ENCODE results near the gene GRSF1. TPM values are rescaled to one million over a fixed set of nuclear protein-coding genes. Genes with fewer than 3 reads are reported as not detected.

GRSF1 gene
- total RNA-seq, 3 donors from 2014 or later (not counting 1 experiment from before 2014, with no cell fraction given): 33.4 to 50.8 (median 43.0) TPM

- no peaks in the 10 kb centered on the region for H3K27me3 Mint-ChIP-seq (ENCODE audit: low read depth in 2 of 2)
- WGBS (ENCODE audit: insufficient coverage): 50% methylated on average over 1 of the region's 4 CpGs
- no peaks in the 10 kb centered on the region for H3K27me3 ChIP-seq (ENCODE audit: control insufficient read depth, insufficient read depth, low read length)
- peaks cover 2% of the 10 kb centered on the region for H3K36me3 Mint-ChIP-seq
- peaks cover 21 to 28% of the 10 kb centered on the region in 2 donors for H3K4me1 Mint-ChIP-seq
- no peaks in the 10 kb centered on the region for H3K9me3 Mint-ChIP-seq
- H3K4me3 ChIP-seq (ENCODE audit: low read length): peak overlapping the region; percentile 46
- peaks cover 11% of the 10 kb centered on the region for H3K36me3 ChIP-seq (ENCODE audit: control insufficient read depth, insufficient read depth, low read length)
- peak overlapping the region; percentile 95 to 97 for H3K27ac Mint-ChIP-seq
- H3K9me3 ChIP-seq (ENCODE audit: control insufficient read depth, insufficient read depth, low read length): no peaks in the 10 kb centered on the region
- peak overlapping the region; percentile 98 for H3K4me3 Mint-ChIP-seq
- no peak for DNase-seq
- H3K27ac ChIP-seq (ENCODE audit: low read length): peak overlapping the region; percentile 80
- no peak for ATAC-seq
- intact Hi-C loops (cut with micrococcal nuclease): loop anchor here (5.0 to 10.0 kb wide), 2 partner anchors 131 to 347 kb away; no protein-coding TSS in a partner anchor
- TF ChIP-seq CTCF (IDR thresholded peaks at IDR 0.05): no peak
- H3K4me1 ChIP-seq (ENCODE audit: control insufficient read depth, insufficient read depth, low read length): peaks cover 23% of the 10 kb centered on the region
These were observed 1.5 kb downstream of the GRSF1 start for GRCh38 chr4:70838204-70838603.

- intact Hi-C loops (cut with micrococcal nuclease): loop anchor here (5.0 to 10.0 kb wide), 2 partner anchors 129 to 349 kb away; no protein-coding TSS in a partner anchor
- Mint-ChIP-seq H3K36me3 (peaks cover 7% of the 10 kb centered on the region), H3K27me3 (ENCODE audit: low read depth in 2 of 2) (no peaks in the 10 kb centered on the region), H3K4me3 (peak overlapping the region; percentile 46), H3K9me3 (no peaks in the 10 kb centered on the region), H3K27ac (peak overlapping the region; percentile 21 to 30), H3K4me1 (peaks cover 25 to 32% of the 10 kb centered on the region in 2 donors)
- no peak overlapping the region for H3K4me3 ChIP-seq (ENCODE audit: low read length)
- no peaks in the 10 kb centered on the region for H3K9me3 ChIP-seq (ENCODE audit: control insufficient read depth, insufficient read depth, low read length)
- no peak for ATAC-seq
- H3K36me3 ChIP-seq (ENCODE audit: control insufficient read depth, insufficient read depth, low read length): peaks cover 24% of the 10 kb centered on the region
- no peak for TF ChIP-seq CTCF (IDR thresholded peaks at IDR 0.05)
- H3K4me1 ChIP-seq (ENCODE audit: control insufficient read depth, insufficient read depth, low read length): peaks cover 23% of the 10 kb centered on the region
- H3K27me3 ChIP-seq (ENCODE audit: control insufficient read depth, insufficient read depth, low read length): no peaks in the 10 kb centered on the region
- H3K27ac ChIP-seq (ENCODE audit: low read length): no peak overlapping the region
- DNase-seq: no peak
- no CpG with 5 or more reads among the region's 2 CpGs for WGBS (ENCODE audit: insufficient coverage)
These were observed 3.6 kb downstream of the GRSF1 start for GRCh38 chr4:70836081-70836480.

- no peaks in the 10 kb centered on the region for H3K9me3 ChIP-seq (ENCODE audit: control insufficient read depth, insufficient read depth, low read length)
- peaks cover 21 to 31% of the 10 kb centered on the region in 2 donors for H3K4me1 Mint-ChIP-seq
- WGBS (ENCODE audit: insufficient coverage): no CpG with 5 or more reads among the region's 1 CpG
- no peak for TF ChIP-seq CTCF (IDR thresholded peaks at IDR 0.05)
- H3K4me3 ChIP-seq (ENCODE audit: low read length): no peak overlapping the region
- ATAC-seq: no peak
- no peak overlapping the region for H3K4me3 Mint-ChIP-seq
- H3K9me3 Mint-ChIP-seq: no peaks in the 10 kb centered on the region
- H3K27ac ChIP-seq (ENCODE audit: low read length): no peak overlapping the region
- H3K4me1 ChIP-seq (ENCODE audit: control insufficient read depth, insufficient read depth, low read length): peaks cover 19% of the 10 kb centered on the region
- H3K27ac Mint-ChIP-seq: peak overlapping the region in 1 of 2 donors; percentile 18
- peaks cover 39% of the 10 kb centered on the region for H3K36me3 ChIP-seq (ENCODE audit: control insufficient read depth, insufficient read depth, low read length)
- peaks cover 7% of the 10 kb centered on the region for H3K36me3 Mint-ChIP-seq
- no peak for DNase-seq
- no peaks in the 10 kb centered on the region for H3K27me3 Mint-ChIP-seq (ENCODE audit: low read depth in 2 of 2)
- no peaks in the 10 kb centered on the region for H3K27me3 ChIP-seq (ENCODE audit: control insufficient read depth, insufficient read depth, low read length)
- intact Hi-C loops (cut with micrococcal nuclease): loop anchor here (5.0 to 10.0 kb wide), 2 partner anchors 56 to 351 kb away; no protein-coding TSS in a partner anchor
These were observed 6.0 kb downstream of the GRSF1 start for GRCh38 chr4:70833675-70834074.

- H3K36me3 Mint-ChIP-seq: peaks cover 10% of the 10 kb centered on the region
These were observed 8.4 kb downstream of the GRSF1 start for GRCh38 chr4:70831293-70831692.

More at GRCh38 chr4:70831293-70831692, 8.4 kb downstream of the GRSF1 start:
- H3K9me3 Mint-ChIP-seq: no peaks in the 10 kb centered on the region
- Histone ChIP-seq H3K4me1 (ENCODE audit: control insufficient read depth, insufficient read depth, low read length) (peaks cover 2% of the 10 kb centered on the region), H3K36me3 (ENCODE audit: control insufficient read depth, insufficient read depth, low read length) (peaks cover 50% of the 10 kb centered on the region), H3K27ac (ENCODE audit: low read length) (no peak overlapping the region), H3K4me3 (ENCODE audit: low read length) (no peak overlapping the region), H3K27me3 (ENCODE audit: control insufficient read depth, insufficient read depth, low read length) (no peaks in the 10 kb centered on the region), H3K9me3 (ENCODE audit: control insufficient read depth, insufficient read depth, low read length) (no peaks in the 10 kb centered on the region)
- ATAC-seq (no peak), DNase-seq (no peak)
- no peak overlapping the region for H3K4me3 Mint-ChIP-seq
- 95% methylated on average over 4 of the region's 4 CpGs for WGBS (ENCODE audit: insufficient coverage)
- H3K27me3 Mint-ChIP-seq (ENCODE audit: low read depth in 2 of 2): no peaks in the 10 kb centered on the region
- TF ChIP-seq CTCF (IDR thresholded peaks at IDR 0.05): no peak
- peaks cover 6 to 16% of the 10 kb centered on the region in 2 donors for H3K4me1 Mint-ChIP-seq
- intact Hi-C loops (cut with micrococcal nuclease): loop anchor here (5.0 to 10.0 kb wide), 2 partner anchors 54 to 354 kb away; no protein-coding TSS in a partner anchor
- peak overlapping the region; percentile 10 to 20 for H3K27ac Mint-ChIP-seq

Data from natural killer cell (primary cell).